ENCODE data around the gene EML4. TPM values are rescaled to one million over a fixed set of nuclear protein-coding genes. Genes with fewer than 3 reads are reported as not detected.
"Not testable (repeated sequence)": the region's sequence is repeated elsewhere in the genome, so short reads cannot be mapped to it uniquely, and the experiment has no call there.

The EML4 gene
- total RNA-seq, 2 donors from 2014 or later, result 4.4 to 9.3 TPM

DNA sequence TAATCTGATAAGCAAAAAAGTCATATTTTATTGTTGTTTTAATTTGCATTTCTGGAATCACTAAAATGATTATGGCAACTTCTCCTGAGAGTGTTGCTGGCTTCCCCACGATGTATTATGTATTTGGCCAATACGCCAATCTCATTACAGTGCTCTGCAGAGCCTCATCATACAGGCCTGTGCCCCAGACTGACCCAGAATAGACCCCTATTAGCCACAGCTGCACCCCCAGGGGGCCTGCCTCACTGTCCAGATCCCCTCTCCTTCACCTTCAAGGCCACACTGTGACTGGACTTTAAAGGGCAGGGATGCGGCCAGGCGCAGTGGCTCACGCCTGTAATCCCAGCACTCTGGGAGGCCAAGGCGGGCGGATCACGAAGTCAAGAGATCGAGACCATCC is 209.3 kb downstream of the EML4 start:
- Histone ChIP-seq H3K4me3 (no peak overlapping the region), H3K27me3 (no peaks in the 10 kb centered on the region), H3K9me3 (no peaks in the 10 kb centered on the region), H3K27ac (no peak overlapping the region), H3K4me1 (no peaks in the 10 kb centered on the region), H3K36me3 (no peaks in the 10 kb centered on the region)
- no peak for DNase-seq (ENCODE audit: low spot score)
- TF ChIP-seq, protein P1, sequence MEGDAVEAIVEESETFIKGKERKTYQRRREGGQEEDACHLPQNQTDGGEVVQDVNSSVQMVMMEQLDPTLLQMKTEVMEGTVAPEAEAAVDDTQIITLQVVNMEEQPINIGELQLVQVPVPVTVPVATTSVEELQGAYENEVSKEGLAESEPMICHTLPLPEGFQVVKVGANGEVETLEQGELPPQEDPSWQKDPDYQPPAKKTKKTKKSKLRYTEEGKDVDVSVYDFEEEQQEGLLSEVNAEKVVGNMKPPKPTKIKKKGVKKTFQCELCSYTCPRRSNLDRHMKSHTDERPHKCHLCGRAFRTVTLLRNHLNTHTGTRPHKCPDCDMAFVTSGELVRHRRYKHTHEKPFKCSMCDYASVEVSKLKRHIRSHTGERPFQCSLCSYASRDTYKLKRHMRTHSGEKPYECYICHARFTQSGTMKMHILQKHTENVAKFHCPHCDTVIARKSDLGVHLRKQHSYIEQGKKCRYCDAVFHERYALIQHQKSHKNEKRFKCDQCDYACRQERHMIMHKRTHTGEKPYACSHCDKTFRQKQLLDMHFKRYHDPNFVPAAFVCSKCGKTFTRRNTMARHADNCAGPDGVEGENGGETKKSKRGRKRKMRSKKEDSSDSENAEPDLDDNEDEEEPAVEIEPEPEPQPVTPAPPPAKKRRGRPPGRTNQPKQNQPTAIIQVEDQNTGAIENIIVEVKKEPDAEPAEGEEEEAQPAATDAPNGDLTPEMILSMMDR (IDR thresholded peaks at IDR 0.05), result no peak

DNA sequence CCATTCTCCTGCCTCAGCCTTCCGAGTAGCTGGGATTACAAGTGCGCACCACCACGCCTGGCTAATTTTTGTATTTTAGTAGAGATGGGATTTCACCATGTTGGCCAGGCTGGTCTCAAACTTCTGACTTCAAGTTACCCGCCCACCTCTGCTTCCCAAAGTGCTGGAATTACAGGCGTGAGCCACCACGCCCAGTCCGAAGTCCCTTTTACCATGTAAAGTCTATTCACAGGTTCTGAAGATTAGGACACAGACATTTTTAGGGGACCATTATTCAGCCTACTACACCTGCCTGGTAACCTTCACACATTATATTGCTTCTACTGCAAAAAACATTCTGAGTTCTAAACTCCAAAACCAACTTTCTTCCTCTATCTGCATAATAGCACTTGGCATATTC is 210.9 kb downstream of the EML4 start:
- not testable (repeated sequence) for H3K36me3 ChIP-seq; H3K27me3 ChIP-seq; DNase-seq (ENCODE audit: low spot score); H3K27ac ChIP-seq; H3K4me3 ChIP-seq; H3K4me1 ChIP-seq; H3K9me3 ChIP-seq

DNA sequence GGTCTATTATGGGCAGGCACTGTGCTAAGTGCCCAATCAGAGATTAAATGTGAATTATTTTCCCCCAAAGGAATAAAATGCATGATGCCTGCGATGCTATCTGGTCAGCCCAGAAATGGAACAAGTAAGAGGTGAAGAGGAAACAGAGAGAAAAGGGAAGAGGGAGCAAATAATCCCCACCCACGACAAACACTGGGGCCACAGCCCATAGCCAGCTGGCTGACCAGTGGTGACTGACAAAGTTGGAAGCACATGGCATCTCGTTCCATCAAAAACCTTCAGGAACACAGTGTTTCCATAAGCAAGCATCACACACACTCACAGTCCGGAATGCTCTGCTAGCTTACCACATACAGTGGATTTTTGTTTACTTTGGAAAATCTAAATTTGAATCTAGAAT is 213.0 kb downstream of the EML4 start:
- Histone ChIP-seq H3K27me3 (no peaks in the 10 kb centered on the region), H3K4me1 (no peaks in the 10 kb centered on the region), H3K36me3 (no peaks in the 10 kb centered on the region), H3K27ac (no peak overlapping the region), H3K4me3 (no peak overlapping the region), H3K9me3 (no peaks in the 10 kb centered on the region)
- TF ChIP-seq, protein P1 (IDR thresholded peaks at IDR 0.05), result no peak
- no peak for DNase-seq (ENCODE audit: low spot score)

Other genes starting within 250 kb of the EML4 start
- gene PKDCC, start 121.3 kb upstream of the EML4 start, total RNA-seq, result 100 to 1,000 TPM in 1 of 2 donors, 10 to 100 TPM in 1; 66.0 to 128 TPM
- 100 to 1,000 TPM in 1 of 2 donors, 10 to 100 TPM in 1; 96.0 to 132 TPM for gene COX7A2L, start 191.9 kb downstream of the EML4 start, total RNA-seq